Chondrocyte (in vitro differentiated cells): ENCODE results near the gene CFAP45. TPM values are rescaled to one million over a fixed set of nuclear protein-coding genes. Genes with fewer than 3 reads are reported as not detected.
A peak's percentile ranks its signal among the peaks of the same experiment; 100 is the strongest.

Experiments
- DNase-seq: peaks from one replicate; pipeline ENCODE4 v3.0.0; 2021; ENCODE audit warnings: mixed read lengths, low spot score
- H3K27ac Mint-ChIP-seq: one replicate; pipeline ENCODE4 v1.8.0; 2021; ENCODE audit warnings: mild to moderate bottlenecking, moderate library complexity, mixed read lengths; ENCODE audit not compliant: unreplicated experiment
- H3K27me3 Mint-ChIP-seq: 2 replicates; pipeline ENCODE4 v1.8.0; 2021; ENCODE audit warnings: low read depth, mixed read lengths
- H3K36me3 Mint-ChIP-seq: 2 replicates; pipeline ENCODE4 v1.8.0; 2021; ENCODE audit warnings: low read depth, mixed read lengths
- H3K4me1 Mint-ChIP-seq: 2 replicates; pipeline ENCODE4 v1.8.0; 2021; ENCODE audit warnings: low read depth, mild to moderate bottlenecking, mixed read lengths
- H3K4me3 Mint-ChIP-seq: one replicate; pipeline ENCODE4 v1.8.0; 2021; ENCODE audit warnings: mild to moderate bottlenecking, moderate library complexity, mixed read lengths; ENCODE audit not compliant: unreplicated experiment
- H3K9me3 Mint-ChIP-seq: 2 replicates; pipeline ENCODE4 v1.8.0; 2021; ENCODE audit warnings: low read depth, mixed read lengths
- total RNA-seq: library from RNA; stranded (reverse); gene quantifications from 3 replicates; pipeline ENCODE4 v1.2.1, GENCODE V29; 2021
- TF ChIP-seq, protein P1 (sequence below): fragments of 200-600 bp; sonication (generic); IDR thresholded peaks from 2 replicates; pipeline ENCODE4 v1.5.0; 2021; ENCODE audit warnings: antibody characterized with exemption, mild to moderate bottlenecking, moderate library complexity

The CFAP45 gene
- total RNA-seq, 1 donor from 2014 or later = 0.37 TPM

DNA sequence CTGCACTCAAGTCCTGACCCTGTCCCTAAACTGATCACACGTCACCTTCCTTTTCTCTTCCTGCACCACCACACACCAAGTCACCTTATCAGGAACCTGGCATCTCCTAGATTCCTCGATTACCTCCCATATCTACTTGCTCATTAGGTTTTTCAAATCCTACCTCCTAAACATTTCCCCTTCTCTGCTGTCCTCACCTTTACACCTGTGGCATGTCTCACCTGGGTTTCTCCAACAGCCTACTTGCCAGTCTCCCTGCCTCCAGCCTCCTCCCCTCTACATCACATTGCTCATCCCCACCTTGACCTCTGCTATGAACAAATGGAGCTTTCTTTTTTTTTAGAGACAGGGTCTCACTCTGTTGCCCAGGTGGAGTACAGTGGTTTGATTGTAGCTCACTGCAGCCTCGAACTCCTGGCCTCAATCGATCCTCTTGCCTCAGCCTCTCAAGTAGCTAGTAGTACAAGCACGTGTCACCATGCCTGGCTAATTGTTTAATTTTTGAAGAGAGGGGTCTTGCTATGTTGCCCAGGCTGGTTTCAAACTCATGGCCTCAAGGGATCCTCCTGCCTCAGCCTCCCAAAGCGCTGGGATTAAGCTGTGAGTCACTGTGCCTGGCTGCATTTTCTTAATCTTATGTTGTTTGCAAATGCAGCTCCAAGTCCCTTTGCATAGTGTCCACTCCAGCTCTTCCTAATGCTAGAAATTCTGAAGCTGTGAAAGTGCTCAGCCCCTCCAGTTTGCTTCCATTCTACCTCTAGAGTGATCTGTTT is 39.1 kb upstream of the CFAP45 start:
- peaks cover 40% of the 10 kb centered on the region for H3K27me3 Mint-ChIP-seq
- no peaks in the 10 kb centered on the region for H3K4me1 Mint-ChIP-seq
- H3K36me3 Mint-ChIP-seq = no peaks in the 10 kb centered on the region
- no peak overlapping the region for H3K4me3 Mint-ChIP-seq
- DNase-seq = no peak
- H3K27ac Mint-ChIP-seq = no peak overlapping the region
- no peaks in the 10 kb centered on the region for H3K9me3 Mint-ChIP-seq
- TF ChIP-seq, protein P1, sequence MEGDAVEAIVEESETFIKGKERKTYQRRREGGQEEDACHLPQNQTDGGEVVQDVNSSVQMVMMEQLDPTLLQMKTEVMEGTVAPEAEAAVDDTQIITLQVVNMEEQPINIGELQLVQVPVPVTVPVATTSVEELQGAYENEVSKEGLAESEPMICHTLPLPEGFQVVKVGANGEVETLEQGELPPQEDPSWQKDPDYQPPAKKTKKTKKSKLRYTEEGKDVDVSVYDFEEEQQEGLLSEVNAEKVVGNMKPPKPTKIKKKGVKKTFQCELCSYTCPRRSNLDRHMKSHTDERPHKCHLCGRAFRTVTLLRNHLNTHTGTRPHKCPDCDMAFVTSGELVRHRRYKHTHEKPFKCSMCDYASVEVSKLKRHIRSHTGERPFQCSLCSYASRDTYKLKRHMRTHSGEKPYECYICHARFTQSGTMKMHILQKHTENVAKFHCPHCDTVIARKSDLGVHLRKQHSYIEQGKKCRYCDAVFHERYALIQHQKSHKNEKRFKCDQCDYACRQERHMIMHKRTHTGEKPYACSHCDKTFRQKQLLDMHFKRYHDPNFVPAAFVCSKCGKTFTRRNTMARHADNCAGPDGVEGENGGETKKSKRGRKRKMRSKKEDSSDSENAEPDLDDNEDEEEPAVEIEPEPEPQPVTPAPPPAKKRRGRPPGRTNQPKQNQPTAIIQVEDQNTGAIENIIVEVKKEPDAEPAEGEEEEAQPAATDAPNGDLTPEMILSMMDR = no peak

DNA sequence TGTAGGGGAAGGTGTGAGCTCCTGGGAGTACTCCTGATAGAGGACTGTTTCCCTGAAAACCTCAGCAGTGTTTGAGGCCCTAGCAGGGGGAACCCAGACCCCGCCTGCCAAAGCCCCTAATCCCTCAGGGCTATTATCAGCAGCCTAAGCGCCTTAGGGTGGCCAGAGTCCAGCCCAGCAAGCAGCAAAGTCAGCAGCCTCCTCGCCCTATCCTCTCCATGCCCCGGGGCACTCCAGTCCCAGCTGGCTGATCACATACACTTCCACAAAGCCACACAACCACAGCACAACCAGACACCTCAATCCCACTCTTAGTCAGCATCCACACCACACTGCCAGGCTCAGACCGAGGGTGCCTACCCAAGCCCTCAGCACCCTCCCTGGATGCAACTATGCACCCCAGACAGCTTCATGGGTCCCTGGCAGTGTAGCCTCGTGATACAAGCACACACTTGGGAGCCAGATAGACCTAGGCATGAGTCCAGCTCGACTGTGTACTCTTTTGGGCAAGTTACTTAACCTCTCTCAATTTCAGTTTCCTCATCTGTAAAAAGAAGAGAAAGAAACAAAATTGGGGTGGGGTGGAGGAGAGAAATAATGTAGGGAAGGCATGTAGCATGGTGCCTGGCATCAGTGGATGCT is 38.4 kb upstream of the CFAP45 start:
- Mint-ChIP-seq H3K4me3 (no peak overlapping the region), H3K9me3 (no peaks in the 10 kb centered on the region), H3K27ac (no peak overlapping the region), H3K27me3 (peaks cover 33% of the 10 kb centered on the region), H3K36me3 (no peaks in the 10 kb centered on the region), H3K4me1 (no peaks in the 10 kb centered on the region)
- DNase-seq = no peak
- TF ChIP-seq, protein P1 = no peak

GRCh38 chr1:159937054-159937750 is 37.2 kb upstream of the CFAP45 start:
- Mint-ChIP-seq H3K27me3 (peaks cover 32% of the 10 kb centered on the region), H3K9me3 (no peaks in the 10 kb centered on the region), H3K4me3 (no peak overlapping the region), H3K36me3 (no peaks in the 10 kb centered on the region), H3K4me1 (no peaks in the 10 kb centered on the region), H3K27ac (no peak overlapping the region)
- peak; percentile 62 for DNase-seq
- TF ChIP-seq, protein P1 = no peak

- H3K9me3 Mint-ChIP-seq = no peaks in the 10 kb centered on the region
- DNase-seq = no peak
- peaks cover 29% of the 10 kb centered on the region for H3K27me3 Mint-ChIP-seq
- no peak overlapping the region for H3K4me3 Mint-ChIP-seq
- TF ChIP-seq, protein P1 = peak; percentile 94
- no peak overlapping the region for H3K27ac Mint-ChIP-seq
- no peaks in the 10 kb centered on the region for H3K36me3 Mint-ChIP-seq
- H3K4me1 Mint-ChIP-seq = no peaks in the 10 kb centered on the region
Measured at GRCh38 chr1:159936273-159936904, 36.4 kb upstream of the CFAP45 start.

- Mint-ChIP-seq H3K36me3 (no peaks in the 10 kb centered on the region), H3K27ac (no peak overlapping the region), H3K9me3 (no peaks in the 10 kb centered on the region), H3K27me3 (peaks cover 30% of the 10 kb centered on the region), H3K4me1 (no peaks in the 10 kb centered on the region), H3K4me3 (no peak overlapping the region)
- TF ChIP-seq, protein P1 = no peak
- DNase-seq = no peak
Measured at GRCh38 chr1:159935719-159936272, 35.8 kb upstream of the CFAP45 start.
